Brain microvascular endothelial cell (primary cell): ENCODE measurements around the gene TBPL2.

Source experiments
- DNase-seq: peaks from one replicate; pipeline ENCODE4 v3.0.0-alpha.2; 2020
- H3K27ac ChIP-seq: fragments of 250-450 bp; sonication (Bioruptor Pico); 2 replicates; pipeline ENCODE4 v1.5.1; 2020; ENCODE audit warnings: mild to moderate bottlenecking, moderate library complexity
- H3K27me3 ChIP-seq: fragments of 250-450 bp; sonication (Bioruptor Pico); replicated peaks from 2 replicates; pipeline ENCODE4 v1.5.1; 2020; ENCODE audit warnings: mild to moderate bottlenecking
- H3K36me3 ChIP-seq: fragments of 250-450 bp; sonication (Bioruptor Pico); replicated peaks from 2 replicates; pipeline ENCODE4 v1.5.1; 2020; ENCODE audit warnings: mild to moderate bottlenecking
- H3K4me3 ChIP-seq: 2 replicates; pipeline ENCODE4 v1.5.1; 2011; ENCODE audit warnings: low read depth, mild to moderate bottlenecking, control low read depth, low read length, moderate library complexity
- CTCF ChIP-seq: IDR thresholded peaks from 2 replicates; pipeline ENCODE4 v1.5.1; 2011; ENCODE audit warnings: low read depth, mild to moderate bottlenecking, moderate library complexity, low read length, control low read depth, inconsistent platforms; ENCODE audit errors: missing control alignments
- in situ Hi-C: cut with HindIII; loops from 2 replicates; pipeline ENCODE4 v1.10.0; 2017; ENCODE audit warnings: low sequenced_read_pairs, low pct_ligation_motif_present

Gene TBPL2

GRCh38 chr14:55411426-55412389 lies 28.7 kb downstream of the TBPL2 start, which contains the start of gene ATG14:
ATG14 (minus strand) TSS chr14:55411830; CDS start chr14:55411822, 8 bp downstream.
- peak within 1 kb of the TSS; percentile 89 for H3K27ac ChIP-seq
- peak; percentile 78 for DNase-seq
- H3K4me3 ChIP-seq = peak within 1 kb of the TSS; percentile 91
- in situ Hi-C loops = no loop called here
- no peak for TF ChIP-seq CTCF
- no peaks in the 10 kb centered on the region for H3K36me3 ChIP-seq
- H3K27me3 ChIP-seq = no peaks in the 10 kb centered on the region

- peak overlapping the region; percentile 91 for H3K4me3 ChIP-seq
- TF ChIP-seq CTCF = no peak
- no peaks in the 10 kb centered on the region for H3K36me3 ChIP-seq
- in situ Hi-C loops = no loop called here
- H3K27me3 ChIP-seq = no peaks in the 10 kb centered on the region
- DNase-seq = no peak
- peak overlapping the region; percentile 89 for H3K27ac ChIP-seq
Observed at GRCh38 chr14:55410876-55411275, 29.5 kb downstream of the TBPL2 start.

GRCh38 chr14:55404173-55404854 lies 36.1 kb downstream of the TBPL2 start:
- in situ Hi-C loops = no loop called here
- no peak for TF ChIP-seq CTCF
- DNase-seq = no peak
- Histone ChIP-seq H3K27ac (no peak overlapping the region), H3K36me3 (no peaks in the 10 kb centered on the region), H3K4me3 (no peak overlapping the region), H3K27me3 (no peaks in the 10 kb centered on the region)

GRCh38 chr14:55401751-55402150 lies 38.7 kb downstream of the TBPL2 start:
- H3K27ac ChIP-seq = no peak overlapping the region
- in situ Hi-C loops = no loop called here

GRCh38 chr14:55399852-55400251 lies 40.6 kb downstream of the TBPL2 start:
- TF ChIP-seq CTCF = no peak
- Histone ChIP-seq H3K4me3 (no peak overlapping the region), H3K27ac (no peak overlapping the region), H3K36me3 (no peaks in the 10 kb centered on the region), H3K27me3 (no peaks in the 10 kb centered on the region)
- peak; percentile 16 for DNase-seq
- in situ Hi-C loops = no loop called here

More at GRCh38 chr14:55401751-55402150, 38.7 kb downstream of the TBPL2 start:
- Histone ChIP-seq H3K36me3 (no peaks in the 10 kb centered on the region), H3K27me3 (no peaks in the 10 kb centered on the region), H3K4me3 (no peak overlapping the region)
- DNase-seq = no peak
- no peak for TF ChIP-seq CTCF
